HepG2 (cell line): ENCODE results near the gene LSM2. TPM values are rescaled to one million over a fixed set of nuclear protein-coding genes. Genes with fewer than 3 reads are reported as not detected.
A peak's percentile ranks its signal among the peaks of the same experiment; 100 is the strongest.

Source experiments
- NCOA2 ChIP-seq: sonication (generic); formaldehyde crosslinking; IDR thresholded peaks from 2 replicates; pipeline ENCODE4 v1.8.0; 2022; ENCODE audit warnings: inconsistent platforms
- RXRA ChIP-seq: sonication (generic); formaldehyde crosslinking; IDR thresholded peaks from 2 replicates; pipeline ENCODE4 v1.5.1; 2020; ENCODE audit warnings: missing genetic modification reagents
- SNRNP70 ChIP-seq: fragments of 200-400 bp; formaldehyde crosslinking; IDR thresholded peaks from 2 replicates; pipeline ENCODE4 v1.6.1; 2017; ENCODE audit warnings: mild to moderate bottlenecking, low read depth, low read length, moderate library complexity
- ZFP90 ChIP-seq: sonication (generic); formaldehyde crosslinking; IDR thresholded peaks from 2 replicates; pipeline ENCODE4 v1.8.0; 2022; ENCODE audit warnings: missing genetic modification reagents, mild to moderate bottlenecking, inconsistent platforms, borderline replicate concordance
- ZNF619 ChIP-seq: sonication (generic); formaldehyde crosslinking; IDR thresholded peaks from 2 replicates; pipeline ENCODE4 v1.4.0; 2020; ENCODE audit warnings: mild to moderate bottlenecking, missing genetic modification reagents
- ZNF775 ChIP-seq: sonication (generic); formaldehyde crosslinking; IDR thresholded peaks from 2 replicates; pipeline ENCODE4 v1.4.0; 2020; ENCODE audit warnings: missing genetic modification reagents, mild to moderate bottlenecking, moderate library complexity, borderline replicate concordance
- polyA plus RNA-seq, 8 experiments: library from polyadenylated mRNA; depleted of rRNA in 3 of 8; stranded (reverse) in 7 of 8; unstranded in 1 of 8; fragments of >200 nt; fragmentation: Illumina TruSeq in 4 of 8; extraction: Trizol in 4 of 8; gene quantifications; 2 replicates each; pipeline versions ENCODE4 v1.2.1 to v1.2.3, GENCODE V29; 2011 to 2016; ENCODE audit warnings: low read depth in 4 of 8, missing spikeins in 1 of 8, mixed read lengths in 1 of 8; ENCODE audit not compliant: insufficient read depth in 1 of 8
- total RNA-seq, 5 experiments: library from RNA; depleted of rRNA; stranded (reverse); fragments of >200 nt; fragmentation: Illumina TruSeq; extraction: Trizol; gene quantifications; 2 replicates each; pipeline ENCODE4 v1.2.3, GENCODE V29; 2016; ENCODE audit warnings: low read depth in 1 of 5
- TF ChIP-seq, protein P1 (sequence below): sonication (generic); formaldehyde crosslinking; IDR thresholded peaks from 2 replicates; pipeline ENCODE4 v1.4.0; 2020; ENCODE audit warnings: missing genetic modification reagents
- TF ChIP-seq, protein P2 (sequence below), 2 experiments: fragments of 450-650 bp in 1 of 2; sonication (generic) in 1 of 2; formaldehyde crosslinking; IDR thresholded peaks; 2 replicates each; pipeline versions ENCODE4 v1.5.0 to v1.8.0; 2020 to 2022; ENCODE audit warnings: mild to moderate bottlenecking in 1 of 2, missing genetic modification reagents in 1 of 2
- TF ChIP-seq, protein P3 (sequence below): IDR thresholded peaks from 2 replicates; pipeline ENCODE4 v1.6.1; 2016; ENCODE audit warnings: low read depth, missing genetic modification reagents, missing compliant biosample characterization
- TF ChIP-seq, protein P4 (sequence below): sonication (generic); formaldehyde crosslinking; IDR thresholded peaks from 2 replicates; pipeline ENCODE4 v1.8.1; 2023; ENCODE audit warnings: mild to moderate bottlenecking, moderate library complexity, missing genetic modification reagents
- TF ChIP-seq, protein P5 (sequence below): sonication (generic); formaldehyde crosslinking; IDR thresholded peaks from 2 replicates; pipeline ENCODE4 v1.8.1; 2022; ENCODE audit warnings: mild to moderate bottlenecking, missing genetic modification reagents
- TF ChIP-seq, protein P6 (sequence below): sonication (generic); formaldehyde crosslinking; IDR thresholded peaks from 2 replicates; pipeline ENCODE4 v1.4.0; 2020; ENCODE audit warnings: mild to moderate bottlenecking, missing genetic modification reagents

Gene LSM2
- total and polyA plus RNA-seq, 2 of the 13 experiments (the other 11 are each of a cell fraction or from before 2014, with no cell fraction given), result 69.4 to 90.5 TPM

DNA sequence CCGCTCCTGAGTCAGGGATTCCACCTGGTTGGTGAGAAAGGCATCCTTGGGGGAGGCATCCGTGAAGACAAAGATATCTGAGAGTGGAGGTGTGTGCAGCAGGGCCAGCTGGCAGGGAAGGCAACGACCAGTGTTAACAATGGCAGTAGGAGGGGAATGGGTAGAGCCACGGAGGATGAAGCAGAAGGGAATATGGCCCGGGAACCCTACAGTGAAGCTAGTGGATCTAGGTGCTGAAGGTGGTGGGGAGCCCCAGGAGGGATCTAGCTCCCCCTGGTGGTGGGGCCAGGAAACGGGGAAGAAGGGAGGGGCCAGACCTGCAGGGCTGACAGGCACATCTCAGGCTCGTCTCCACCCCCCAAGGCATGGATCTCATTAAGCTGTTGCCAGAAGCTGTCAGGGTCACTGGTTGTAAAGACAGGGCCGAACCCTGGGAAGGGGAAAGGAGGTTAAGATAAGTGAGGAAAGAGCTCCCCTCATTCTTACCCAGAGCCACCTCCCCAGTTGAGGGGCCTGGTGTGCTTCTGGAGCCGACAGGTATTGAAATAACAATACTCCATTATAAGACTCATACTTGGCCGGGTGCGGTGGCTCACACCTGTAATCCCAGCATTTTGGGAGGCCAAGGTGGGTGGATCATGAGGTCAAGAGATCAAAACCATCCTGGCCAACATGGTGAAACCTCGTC lies 36.9 kb downstream of the LSM2 start (continued):
- TF ChIP-seq, protein P1, sequence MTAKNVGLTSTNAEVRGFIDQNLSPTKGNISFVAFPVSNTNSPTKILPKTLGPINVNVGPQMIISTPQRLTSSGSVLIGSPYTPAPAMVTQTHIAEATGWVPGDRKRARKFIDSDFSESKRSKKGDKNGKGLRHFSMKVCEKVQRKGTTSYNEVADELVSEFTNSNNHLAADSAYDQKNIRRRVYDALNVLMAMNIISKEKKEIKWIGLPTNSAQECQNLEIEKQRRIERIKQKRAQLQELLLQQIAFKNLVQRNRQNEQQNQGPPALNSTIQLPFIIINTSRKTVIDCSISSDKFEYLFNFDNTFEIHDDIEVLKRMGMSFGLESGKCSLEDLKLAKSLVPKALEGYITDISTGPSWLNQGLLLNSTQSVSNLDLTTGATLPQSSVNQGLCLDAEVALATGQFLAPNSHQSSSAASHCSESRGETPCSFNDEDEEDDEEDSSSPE, result no peak
- no peak for TF ChIP-seq ZFP90 (CRISPR knock-in tag)
- 0 out of 2 replicates have a peak, but pooled peaks have one; percentile 21 for TF ChIP-seq NCOA2 (CRISPR knock-in tag)
- TF ChIP-seq, protein P2, sequence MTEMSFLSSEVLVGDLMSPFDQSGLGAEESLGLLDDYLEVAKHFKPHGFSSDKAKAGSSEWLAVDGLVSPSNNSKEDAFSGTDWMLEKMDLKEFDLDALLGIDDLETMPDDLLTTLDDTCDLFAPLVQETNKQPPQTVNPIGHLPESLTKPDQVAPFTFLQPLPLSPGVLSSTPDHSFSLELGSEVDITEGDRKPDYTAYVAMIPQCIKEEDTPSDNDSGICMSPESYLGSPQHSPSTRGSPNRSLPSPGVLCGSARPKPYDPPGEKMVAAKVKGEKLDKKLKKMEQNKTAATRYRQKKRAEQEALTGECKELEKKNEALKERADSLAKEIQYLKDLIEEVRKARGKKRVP (CRISPR knock-in tag; IDR thresholded peaks at IDR 0.05), result no peak
- TF ChIP-seq, protein P3, sequence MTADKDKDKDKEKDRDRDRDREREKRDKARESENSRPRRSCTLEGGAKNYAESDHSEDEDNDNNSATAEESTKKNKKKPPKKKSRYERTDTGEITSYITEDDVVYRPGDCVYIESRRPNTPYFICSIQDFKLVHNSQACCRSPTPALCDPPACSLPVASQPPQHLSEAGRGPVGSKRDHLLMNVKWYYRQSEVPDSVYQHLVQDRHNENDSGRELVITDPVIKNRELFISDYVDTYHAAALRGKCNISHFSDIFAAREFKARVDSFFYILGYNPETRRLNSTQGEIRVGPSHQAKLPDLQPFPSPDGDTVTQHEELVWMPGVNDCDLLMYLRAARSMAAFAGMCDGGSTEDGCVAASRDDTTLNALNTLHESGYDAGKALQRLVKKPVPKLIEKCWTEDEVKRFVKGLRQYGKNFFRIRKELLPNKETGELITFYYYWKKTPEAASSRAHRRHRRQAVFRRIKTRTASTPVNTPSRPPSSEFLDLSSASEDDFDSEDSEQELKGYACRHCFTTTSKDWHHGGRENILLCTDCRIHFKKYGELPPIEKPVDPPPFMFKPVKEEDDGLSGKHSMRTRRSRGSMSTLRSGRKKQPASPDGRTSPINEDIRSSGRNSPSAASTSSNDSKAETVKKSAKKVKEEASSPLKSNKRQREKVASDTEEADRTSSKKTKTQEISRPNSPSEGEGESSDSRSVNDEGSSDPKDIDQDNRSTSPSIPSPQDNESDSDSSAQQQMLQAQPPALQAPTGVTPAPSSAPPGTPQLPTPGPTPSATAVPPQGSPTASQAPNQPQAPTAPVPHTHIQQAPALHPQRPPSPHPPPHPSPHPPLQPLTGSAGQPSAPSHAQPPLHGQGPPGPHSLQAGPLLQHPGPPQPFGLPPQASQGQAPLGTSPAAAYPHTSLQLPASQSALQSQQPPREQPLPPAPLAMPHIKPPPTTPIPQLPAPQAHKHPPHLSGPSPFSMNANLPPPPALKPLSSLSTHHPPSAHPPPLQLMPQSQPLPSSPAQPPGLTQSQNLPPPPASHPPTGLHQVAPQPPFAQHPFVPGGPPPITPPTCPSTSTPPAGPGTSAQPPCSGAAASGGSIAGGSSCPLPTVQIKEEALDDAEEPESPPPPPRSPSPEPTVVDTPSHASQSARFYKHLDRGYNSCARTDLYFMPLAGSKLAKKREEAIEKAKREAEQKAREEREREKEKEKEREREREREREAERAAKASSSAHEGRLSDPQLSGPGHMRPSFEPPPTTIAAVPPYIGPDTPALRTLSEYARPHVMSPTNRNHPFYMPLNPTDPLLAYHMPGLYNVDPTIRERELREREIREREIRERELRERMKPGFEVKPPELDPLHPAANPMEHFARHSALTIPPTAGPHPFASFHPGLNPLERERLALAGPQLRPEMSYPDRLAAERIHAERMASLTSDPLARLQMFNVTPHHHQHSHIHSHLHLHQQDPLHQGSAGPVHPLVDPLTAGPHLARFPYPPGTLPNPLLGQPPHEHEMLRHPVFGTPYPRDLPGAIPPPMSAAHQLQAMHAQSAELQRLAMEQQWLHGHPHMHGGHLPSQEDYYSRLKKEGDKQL, result no peak
- no peak for TF ChIP-seq ZNF775 (CRISPR knock-in tag)
- TF ChIP-seq, protein P4, sequence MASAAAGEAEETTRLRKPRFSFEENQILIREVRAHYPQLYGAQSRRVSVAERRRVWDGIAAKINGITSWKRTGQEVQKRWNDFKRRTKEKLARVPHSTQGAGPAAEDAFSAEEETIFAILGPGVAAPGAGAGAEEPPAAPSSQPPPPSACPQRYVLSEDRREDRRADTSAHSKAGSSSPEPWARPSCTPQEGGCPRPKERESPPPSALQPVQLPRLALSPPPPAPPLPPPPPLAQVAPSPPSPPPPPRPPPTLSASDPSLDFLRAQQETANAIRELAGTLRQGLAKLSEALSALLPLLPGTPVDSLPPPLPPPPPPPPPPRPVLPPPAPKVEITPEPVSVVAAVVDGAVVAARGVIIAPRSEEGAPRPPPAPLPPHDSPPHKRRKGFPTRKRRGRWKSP (CRISPR knock-in tag), result no peak
- no peak for TF ChIP-seq SNRNP70
- TF ChIP-seq RXRA (CRISPR knock-in tag), result no peak
- TF ChIP-seq, protein P5, sequence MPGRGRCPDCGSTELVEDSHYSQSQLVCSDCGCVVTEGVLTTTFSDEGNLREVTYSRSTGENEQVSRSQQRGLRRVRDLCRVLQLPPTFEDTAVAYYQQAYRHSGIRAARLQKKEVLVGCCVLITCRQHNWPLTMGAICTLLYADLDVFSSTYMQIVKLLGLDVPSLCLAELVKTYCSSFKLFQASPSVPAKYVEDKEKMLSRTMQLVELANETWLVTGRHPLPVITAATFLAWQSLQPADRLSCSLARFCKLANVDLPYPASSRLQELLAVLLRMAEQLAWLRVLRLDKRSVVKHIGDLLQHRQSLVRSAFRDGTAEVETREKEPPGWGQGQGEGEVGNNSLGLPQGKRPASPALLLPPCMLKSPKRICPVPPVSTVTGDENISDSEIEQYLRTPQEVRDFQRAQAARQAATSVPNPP (CRISPR knock-in tag), result no peak
- TF ChIP-seq ZNF619 (CRISPR knock-in tag), result 0 out of 2 replicates have a peak, but pooled peaks have one; percentile 78
- TF ChIP-seq, protein P6, sequence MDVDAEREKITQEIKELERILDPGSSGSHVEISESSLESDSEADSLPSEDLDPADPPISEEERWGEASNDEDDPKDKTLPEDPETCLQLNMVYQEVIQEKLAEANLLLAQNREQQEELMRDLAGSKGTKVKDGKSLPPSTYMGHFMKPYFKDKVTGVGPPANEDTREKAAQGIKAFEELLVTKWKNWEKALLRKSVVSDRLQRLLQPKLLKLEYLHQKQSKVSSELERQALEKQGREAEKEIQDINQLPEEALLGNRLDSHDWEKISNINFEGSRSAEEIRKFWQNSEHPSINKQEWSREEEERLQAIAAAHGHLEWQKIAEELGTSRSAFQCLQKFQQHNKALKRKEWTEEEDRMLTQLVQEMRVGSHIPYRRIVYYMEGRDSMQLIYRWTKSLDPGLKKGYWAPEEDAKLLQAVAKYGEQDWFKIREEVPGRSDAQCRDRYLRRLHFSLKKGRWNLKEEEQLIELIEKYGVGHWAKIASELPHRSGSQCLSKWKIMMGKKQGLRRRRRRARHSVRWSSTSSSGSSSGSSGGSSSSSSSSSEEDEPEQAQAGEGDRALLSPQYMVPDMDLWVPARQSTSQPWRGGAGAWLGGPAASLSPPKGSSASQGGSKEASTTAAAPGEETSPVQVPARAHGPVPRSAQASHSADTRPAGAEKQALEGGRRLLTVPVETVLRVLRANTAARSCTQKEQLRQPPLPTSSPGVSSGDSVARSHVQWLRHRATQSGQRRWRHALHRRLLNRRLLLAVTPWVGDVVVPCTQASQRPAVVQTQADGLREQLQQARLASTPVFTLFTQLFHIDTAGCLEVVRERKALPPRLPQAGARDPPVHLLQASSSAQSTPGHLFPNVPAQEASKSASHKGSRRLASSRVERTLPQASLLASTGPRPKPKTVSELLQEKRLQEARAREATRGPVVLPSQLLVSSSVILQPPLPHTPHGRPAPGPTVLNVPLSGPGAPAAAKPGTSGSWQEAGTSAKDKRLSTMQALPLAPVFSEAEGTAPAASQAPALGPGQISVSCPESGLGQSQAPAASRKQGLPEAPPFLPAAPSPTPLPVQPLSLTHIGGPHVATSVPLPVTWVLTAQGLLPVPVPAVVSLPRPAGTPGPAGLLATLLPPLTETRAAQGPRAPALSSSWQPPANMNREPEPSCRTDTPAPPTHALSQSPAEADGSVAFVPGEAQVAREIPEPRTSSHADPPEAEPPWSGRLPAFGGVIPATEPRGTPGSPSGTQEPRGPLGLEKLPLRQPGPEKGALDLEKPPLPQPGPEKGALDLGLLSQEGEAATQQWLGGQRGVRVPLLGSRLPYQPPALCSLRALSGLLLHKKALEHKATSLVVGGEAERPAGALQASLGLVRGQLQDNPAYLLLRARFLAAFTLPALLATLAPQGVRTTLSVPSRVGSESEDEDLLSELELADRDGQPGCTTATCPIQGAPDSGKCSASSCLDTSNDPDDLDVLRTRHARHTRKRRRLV (CRISPR knock-in tag), result no peak
